Central memory CD8-positive, alpha-beta T cell (primary cell): Measurements from ENCODE around the gene COPE.
"Not testable (repeated sequence)": the region's sequence is repeated elsewhere in the genome, so short reads cannot be mapped to it uniquely, and the experiment has no call there.

Source experiments
- ATAC-seq: fragments of 150-1000 bp; cut with Tn5 transposase; replicated peaks from 2 replicates; pipeline ENCODE4 v1.10.0; 2022; ENCODE audit warnings: mild to moderate bottlenecking, moderate FRiP score, moderate number of reproducible peaks; ENCODE audit not compliant: poor library complexity, severe bottlenecking; ENCODE audit errors: extremely low read depth
- DNase-seq, 2 donors: peaks; one replicate each; pipeline ENCODE4 v3.0.0; 2021; ENCODE audit warnings: low spot score in 2 of 2
- H3K27ac Mint-ChIP-seq: one replicate; pipeline ENCODE4 v1.8.0; 2022; ENCODE audit warnings: low read depth, mild to moderate bottlenecking, moderate library complexity, mixed read lengths
- H3K27me3 Mint-ChIP-seq: one replicate; pipeline ENCODE4 v1.8.0; 2022; ENCODE audit warnings: mixed read lengths
- H3K36me3 Mint-ChIP-seq: one replicate; pipeline ENCODE4 v1.8.0; 2022; ENCODE audit warnings: mild to moderate bottlenecking, moderate library complexity, mixed read lengths; ENCODE audit not compliant: insufficient read depth
- H3K4me1 Mint-ChIP-seq: one replicate; pipeline ENCODE4 v1.8.0; 2022; ENCODE audit warnings: mixed read lengths
- H3K4me3 Mint-ChIP-seq: one replicate; pipeline ENCODE4 v1.8.0; 2022; ENCODE audit warnings: mild to moderate bottlenecking, moderate library complexity, mixed read lengths
- H3K9me3 Mint-ChIP-seq: one replicate; pipeline ENCODE4 v1.8.0; 2022; ENCODE audit warnings: mixed read lengths

Gene COPE

GRCh38 chr19:18913466-18913865, 5.7 kb downstream of the COPE start:
- Mint-ChIP-seq H3K4me3 (no peak overlapping the region), H3K4me1 (peaks cover 34% of the 10 kb centered on the region), H3K36me3 (peaks cover 20% of the 10 kb centered on the region), H3K27me3 (no peaks in the 10 kb centered on the region), H3K27ac (no peak overlapping the region), H3K9me3 (no peaks in the 10 kb centered on the region)
- no peak for ATAC-seq
- DNase-seq = no peak

- H3K27me3 Mint-ChIP-seq = no peaks in the 10 kb centered on the region
- no peak overlapping the region for H3K27ac Mint-ChIP-seq
- peaks cover 21% of the 10 kb centered on the region for H3K36me3 Mint-ChIP-seq
Observed at GRCh38 chr19:18912933-18913332, 6.3 kb downstream of the COPE start.

GRCh38 chr19:18910801-18911436, 8.3 kb downstream of the COPE start:
- no peak for ATAC-seq
- H3K27ac Mint-ChIP-seq = no peak overlapping the region
- peaks cover 30% of the 10 kb centered on the region for H3K36me3 Mint-ChIP-seq
- no peak overlapping the region for H3K4me3 Mint-ChIP-seq
- no peak for DNase-seq
- H3K4me1 Mint-ChIP-seq = peaks cover 19% of the 10 kb centered on the region
- H3K9me3 Mint-ChIP-seq = no peaks in the 10 kb centered on the region
- no peaks in the 10 kb centered on the region for H3K27me3 Mint-ChIP-seq

More at GRCh38 chr19:18912933-18913332, 6.3 kb downstream of the COPE start:
- DNase-seq (no peak), ATAC-seq (no peak)
- no peak overlapping the region for H3K4me3 Mint-ChIP-seq
- no peaks in the 10 kb centered on the region for H3K9me3 Mint-ChIP-seq
- H3K4me1 Mint-ChIP-seq = peaks cover 31% of the 10 kb centered on the region

- H3K9me3 Mint-ChIP-seq = no peaks in the 10 kb centered on the region
- DNase-seq = no peak
- no peak overlapping the region for H3K4me3 Mint-ChIP-seq
- peak overlapping the region; percentile 82 for H3K27ac Mint-ChIP-seq
- peaks cover 37% of the 10 kb centered on the region for H3K36me3 Mint-ChIP-seq
- peaks cover 16% of the 10 kb centered on the region for H3K4me1 Mint-ChIP-seq
- no peaks in the 10 kb centered on the region for H3K27me3 Mint-ChIP-seq
- no peak for ATAC-seq
Observed at GRCh38 chr19:18910010-18910409, 9.2 kb downstream of the COPE start.

- peaks cover 33% of the 10 kb centered on the region for H3K36me3 Mint-ChIP-seq
- no peaks in the 10 kb centered on the region for H3K9me3 Mint-ChIP-seq
- no peak for DNase-seq
- no peak overlapping the region for H3K4me3 Mint-ChIP-seq
- peaks cover 12% of the 10 kb centered on the region for H3K4me1 Mint-ChIP-seq
- H3K27me3 Mint-ChIP-seq = no peaks in the 10 kb centered on the region
- ATAC-seq = no peak
- peak overlapping the region; percentile 82 for H3K27ac Mint-ChIP-seq
Observed at GRCh38 chr19:18908917-18909619, 10.1 kb downstream of the COPE start.

- no peak for DNase-seq
- no peak overlapping the region for H3K27ac Mint-ChIP-seq
- no peaks in the 10 kb centered on the region for H3K4me1 Mint-ChIP-seq
- no peaks in the 10 kb centered on the region for H3K27me3 Mint-ChIP-seq
- ATAC-seq = no peak
- H3K36me3 Mint-ChIP-seq = peaks cover 31% of the 10 kb centered on the region
- H3K9me3 Mint-ChIP-seq = no peaks in the 10 kb centered on the region
- H3K4me3 Mint-ChIP-seq = no peak overlapping the region
Observed at GRCh38 chr19:18906605-18907519, 12.3 kb downstream of the COPE start.

GRCh38 chr19:18905513-18906236, 13.5 kb downstream of the COPE start:
- no peak overlapping the region for H3K4me3 Mint-ChIP-seq
- peak overlapping the region; percentile 81 for H3K27ac Mint-ChIP-seq
- ATAC-seq (no peak), DNase-seq (no peak)
- peaks cover 34% of the 10 kb centered on the region for H3K36me3 Mint-ChIP-seq
- H3K27me3 Mint-ChIP-seq = no peaks in the 10 kb centered on the region
- H3K4me1 Mint-ChIP-seq = no peaks in the 10 kb centered on the region
- no peaks in the 10 kb centered on the region for H3K9me3 Mint-ChIP-seq

- no peaks in the 10 kb centered on the region for H3K27me3 Mint-ChIP-seq
- no peaks in the 10 kb centered on the region for H3K4me1 Mint-ChIP-seq
- no peak overlapping the region for H3K27ac Mint-ChIP-seq
- H3K4me3 Mint-ChIP-seq = no peak overlapping the region
- DNase-seq = no peak
- ATAC-seq = no peak
- no peaks in the 10 kb centered on the region for H3K9me3 Mint-ChIP-seq
- H3K36me3 Mint-ChIP-seq = peaks cover 35% of the 10 kb centered on the region
Observed at GRCh38 chr19:18905058-18905456, 14.1 kb downstream of the COPE start.

GRCh38 chr19:18904334-18905057, 14.7 kb downstream of the COPE start:
- Mint-ChIP-seq H3K27ac (no peak overlapping the region), H3K36me3 (peaks cover 33% of the 10 kb centered on the region), H3K4me3 (no peak overlapping the region), H3K4me1 (no peaks in the 10 kb centered on the region), H3K9me3 (no peaks in the 10 kb centered on the region), H3K27me3 (no peaks in the 10 kb centered on the region)
- DNase-seq = no peak
- no peak for ATAC-seq

- no peak overlapping the region for H3K4me3 Mint-ChIP-seq
- ATAC-seq (no peak), DNase-seq (no peak)
- no peaks in the 10 kb centered on the region for H3K4me1 Mint-ChIP-seq
- H3K27ac Mint-ChIP-seq = no peak overlapping the region
- H3K9me3 Mint-ChIP-seq = no peaks in the 10 kb centered on the region
- H3K27me3 Mint-ChIP-seq = no peaks in the 10 kb centered on the region
- H3K36me3 Mint-ChIP-seq = peaks cover 35% of the 10 kb centered on the region
Observed at GRCh38 chr19:18903156-18904037, 15.8 kb downstream of the COPE start.

GRCh38 chr19:18902519-18902918, 16.7 kb downstream of the COPE start:
- peaks cover 34% of the 10 kb centered on the region for H3K36me3 Mint-ChIP-seq
- H3K4me3 Mint-ChIP-seq, H3K4me1 Mint-ChIP-seq: not testable (repeated sequence)

More at GRCh38 chr19:18902519-18902918, 16.7 kb downstream of the COPE start:
- ATAC-seq, DNase-seq, H3K9me3 Mint-ChIP-seq, H3K27me3 Mint-ChIP-seq: not testable (repeated sequence)
- peak overlapping the region; percentile 83 for H3K27ac Mint-ChIP-seq
